ENCODE data around the gene CD2AP.

CD2AP gene

DNA sequence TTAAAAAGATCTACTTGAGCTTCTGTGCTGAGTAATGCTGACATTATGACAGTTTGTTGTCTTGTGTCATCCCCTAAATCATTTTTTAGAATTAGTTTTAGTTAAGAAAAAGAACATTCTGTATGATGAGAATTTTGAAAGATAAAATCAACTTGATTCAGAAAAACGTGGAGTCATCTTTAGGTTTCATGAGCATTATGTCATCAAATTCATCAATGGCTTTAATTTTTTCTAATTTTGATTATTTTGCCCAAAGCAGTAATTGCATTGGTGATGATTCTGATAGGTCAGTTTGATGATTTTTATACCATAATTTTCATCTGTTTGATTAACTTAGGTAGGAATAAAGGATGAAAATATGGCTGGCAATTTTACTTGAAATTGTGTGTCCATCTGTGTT, 194.2 kb downstream of the CD2AP start:
- no peak overlapping the region for H3K4me3 ChIP-seq (ENCODE audit: low read length)
- H3K9ac ChIP-seq (ENCODE audit: low read length), result no peak overlapping the region
- no peak overlapping the region for H3K27ac ChIP-seq (ENCODE audit: low read length)
- H3K9me3 ChIP-seq (ENCODE audit: control insufficient read depth, low read depth, low read length), result no peaks in the 10 kb centered on the region
- H3K4me1 ChIP-seq (ENCODE audit: control insufficient read depth, low read depth, low read length), result peaks cover 23% of the 10 kb centered on the region
- no peaks in the 10 kb centered on the region for H3K36me3 ChIP-seq (ENCODE audit: control insufficient read depth, low read depth, low read length)
- H3K27me3 ChIP-seq (ENCODE audit: control insufficient read depth, insufficient read depth, low read length), result no peaks in the 10 kb centered on the region

DNA sequence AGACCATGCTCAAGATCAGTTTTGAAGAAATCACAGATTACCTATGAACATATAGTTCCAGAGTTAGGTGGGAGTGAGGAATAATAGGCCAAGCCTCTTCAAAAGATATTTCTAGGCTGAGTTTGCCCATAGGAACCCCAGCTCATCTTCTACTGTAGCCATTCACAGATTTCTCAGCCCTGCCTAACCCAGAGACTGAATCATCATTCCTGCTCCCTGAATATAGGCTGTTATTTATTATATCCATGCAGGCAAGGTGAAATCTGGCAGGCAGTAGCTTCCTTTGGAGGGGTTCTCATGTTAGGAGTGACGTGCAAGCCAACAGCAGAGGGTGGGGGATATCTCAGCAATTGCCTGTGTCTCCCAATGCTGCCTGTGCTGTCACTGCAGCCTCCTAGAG, 195.2 kb downstream of the CD2AP start:
- no peak overlapping the region for H3K4me3 ChIP-seq (ENCODE audit: low read length)
- no peaks in the 10 kb centered on the region for H3K27me3 ChIP-seq (ENCODE audit: control insufficient read depth, insufficient read depth, low read length)
- H3K9me3 ChIP-seq (ENCODE audit: control insufficient read depth, low read depth, low read length), result no peaks in the 10 kb centered on the region
- H3K9ac ChIP-seq (ENCODE audit: low read length), result no peak overlapping the region
- peaks cover 23% of the 10 kb centered on the region for H3K4me1 ChIP-seq (ENCODE audit: control insufficient read depth, low read depth, low read length)
- no peaks in the 10 kb centered on the region for H3K36me3 ChIP-seq (ENCODE audit: control insufficient read depth, low read depth, low read length)
- no peak overlapping the region for H3K27ac ChIP-seq (ENCODE audit: low read length)

DNA sequence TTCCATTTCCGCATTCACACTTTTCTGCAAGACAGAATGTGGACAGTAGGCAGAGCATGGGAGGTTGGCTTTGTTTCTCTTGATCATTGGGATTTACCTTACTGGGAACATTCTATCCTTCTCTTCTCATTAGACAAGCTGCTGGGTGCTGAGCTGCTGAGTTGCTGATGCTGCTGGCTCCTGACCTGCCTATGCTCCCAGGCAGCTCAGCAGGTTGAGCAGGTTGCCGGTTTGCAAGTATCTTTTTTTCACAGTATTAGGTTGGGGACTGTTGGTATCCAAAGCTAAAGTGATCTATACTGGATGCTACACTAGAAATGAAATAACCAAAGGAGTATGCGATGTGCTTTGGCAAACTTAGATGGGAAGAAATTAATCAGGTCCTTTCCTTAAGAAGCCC, 197.1 kb downstream of the CD2AP start:
- no peak overlapping the region for H3K9ac ChIP-seq (ENCODE audit: low read length)
- H3K27me3 ChIP-seq (ENCODE audit: control insufficient read depth, insufficient read depth, low read length), result no peaks in the 10 kb centered on the region
- H3K4me1 ChIP-seq (ENCODE audit: control insufficient read depth, low read depth, low read length), result peaks cover 17% of the 10 kb centered on the region
- no peaks in the 10 kb centered on the region for H3K9me3 ChIP-seq (ENCODE audit: control insufficient read depth, low read depth, low read length)
- no peak overlapping the region for H3K4me3 ChIP-seq (ENCODE audit: low read length)
- no peak overlapping the region for H3K27ac ChIP-seq (ENCODE audit: low read length)
- H3K36me3 ChIP-seq (ENCODE audit: control insufficient read depth, low read depth, low read length), result no peaks in the 10 kb centered on the region
